OCI-LY3 (cell line): ENCODE results near the gene CUX1.

ENCODE experiments used
- H2AFZ ChIP-seq: fragments of 200-600, 300-600 bp; shearing (Covaris generic); 2 replicates; pipeline ENCODE4 v1.6.0; 2014; ENCODE audit warnings: antibody characterized with exemption, low read depth, low read length
- H3K27ac ChIP-seq: fragments of 200-600, 300-600 bp; sonication (generic); 2 replicates; pipeline ENCODE4 v1.5.1; 2014; ENCODE audit warnings: mild to moderate bottlenecking, low read length, moderate library complexity, mixed read lengths
- H3K27me3 ChIP-seq: fragments of 200-600, 300-600 bp; sonication (generic); 2 replicates; pipeline ENCODE4 v1.6.1; 2014; ENCODE audit warnings: low read depth, low read length, mixed read lengths
- H3K36me3 ChIP-seq: fragments of 200-600, 300-600 bp; sonication (generic); replicated peaks from 2 replicates; pipeline ENCODE3; 2014; ENCODE audit warnings: low read depth, low read length, mixed read lengths
- H3K4me1 ChIP-seq: fragments of 300-600, 200-600 bp; sonication (generic); 2 replicates; pipeline ENCODE4 v1.6.1; 2014; ENCODE audit warnings: low read length, mixed read lengths
- H3K4me2 ChIP-seq: fragments of 200-600, 300-600 bp; sonication (generic); 2 replicates; pipeline ENCODE4 v1.6.1; 2014; ENCODE audit warnings: low read length, mixed read lengths
- H3K4me3 ChIP-seq: fragments of 300-600, 200-600 bp; sonication (generic); 2 replicates; pipeline ENCODE4 v1.5.1; 2014; ENCODE audit warnings: antibody characterized with exemption, mild to moderate bottlenecking, low read length, moderate library complexity
- H3K79me2 ChIP-seq: fragments of 300-600, 200-600 bp; shearing (Covaris generic); 2 replicates; pipeline ENCODE4 v1.6.1; 2014; ENCODE audit warnings: mild to moderate bottlenecking, low read length, mixed read lengths
- H3K9ac ChIP-seq: fragments of 300-600, 200-600 bp; shearing (Covaris generic); 2 replicates; pipeline ENCODE4 v1.6.0; 2014; ENCODE audit warnings: mild to moderate bottlenecking, low read length, moderate library complexity
- H3K9me3 ChIP-seq: fragments of 200-600, 300-600 bp; shearing (Covaris generic); 2 replicates; pipeline ENCODE4 v1.6.1; 2014; ENCODE audit warnings: low read length, mixed read lengths; ENCODE audit not compliant: insufficient read depth
- H4K20me1 ChIP-seq: fragments of 200-600, 300-600 bp; sonication (generic); 2 replicates; pipeline ENCODE4 v1.6.1; 2016; ENCODE audit warnings: low read length, mixed read lengths; ENCODE audit not compliant: insufficient read depth
- EZH2phosphoT487 ChIP-seq: fragments of 200-600 bp; shearing (Covaris generic); IDR thresholded peaks from 2 replicates; pipeline ENCODE4 v1.6.1; 2018; ENCODE audit warnings: antibody characterized with exemption, mixed run types, low read depth
- TF ChIP-seq, protein P1 (sequence below): fragments of 200-600, 300-600 bp; sonication (generic); IDR thresholded peaks from 2 replicates; pipeline ENCODE4 v1.5.1; 2014; ENCODE audit warnings: antibody characterized with exemption, low read length, low read depth

Gene CUX1

DNA sequence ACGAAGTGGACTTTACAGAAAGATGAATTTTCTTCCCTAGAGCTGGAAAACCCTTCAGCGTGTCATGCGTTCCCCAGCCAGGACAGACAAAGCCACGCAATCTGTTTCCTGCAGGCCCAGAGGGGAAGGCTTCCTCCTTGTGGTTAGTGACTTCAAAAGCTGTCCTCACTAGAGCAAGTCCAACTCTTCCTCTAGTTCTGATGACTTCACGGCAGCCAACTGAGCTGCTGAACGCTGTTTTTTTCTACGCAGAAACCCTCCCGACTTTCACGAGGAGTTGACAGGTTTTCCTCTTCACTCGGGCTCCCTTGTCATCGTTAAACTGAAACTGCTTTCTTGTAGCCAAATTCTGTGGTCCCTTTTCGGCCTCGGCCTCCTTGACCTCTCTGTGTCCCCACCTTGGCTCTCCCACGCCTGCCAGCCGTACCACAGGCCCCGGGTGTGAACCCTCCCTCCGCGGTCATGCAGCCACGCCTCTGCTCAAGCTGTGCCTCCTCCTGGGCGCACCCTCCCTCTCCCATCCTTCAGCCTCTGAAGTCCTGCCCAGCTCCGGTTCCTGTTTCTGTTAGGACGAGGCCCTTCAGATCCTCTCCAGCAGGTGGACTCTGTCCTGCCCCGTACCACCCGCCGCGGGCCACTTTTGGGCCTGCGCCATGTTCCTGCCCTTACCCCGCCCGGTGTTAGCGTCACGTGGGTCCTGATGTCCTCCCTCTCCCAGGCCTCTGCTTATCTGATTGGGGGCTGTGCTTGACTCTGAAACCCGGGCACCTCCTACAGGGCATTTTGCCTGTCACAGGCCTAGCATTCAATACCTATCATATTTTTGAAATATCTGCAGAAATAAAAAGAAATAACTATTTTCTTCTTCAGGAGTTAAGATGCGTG lies 39.3 kb downstream of the CUX1 start:
- Histone ChIP-seq H2AFZ (no peak overlapping the region), H3K27ac (peak overlapping the region; percentile 90), H4K20me1 (peaks cover 72% of the 10 kb centered on the region), H3K79me2 (peaks cover 70% of the 10 kb centered on the region), H3K27me3 (peaks cover 5% of the 10 kb centered on the region; the same call in 1 of the 2 replicates), H3K4me2 (peak overlapping the region; percentile 82), H3K9ac (peak overlapping the region; percentile 52), H3K4me3 (peak overlapping the region; percentile 73), H3K36me3 (peaks cover 4% of the 10 kb centered on the region), H3K9me3 (peaks cover 2% of the 10 kb centered on the region; the same call in 1 of the 2 replicates), H3K4me1 (peaks cover 72% of the 10 kb centered on the region)
- TF ChIP-seq EZH2phosphoT487 = no peak
- TF ChIP-seq, protein P1, sequence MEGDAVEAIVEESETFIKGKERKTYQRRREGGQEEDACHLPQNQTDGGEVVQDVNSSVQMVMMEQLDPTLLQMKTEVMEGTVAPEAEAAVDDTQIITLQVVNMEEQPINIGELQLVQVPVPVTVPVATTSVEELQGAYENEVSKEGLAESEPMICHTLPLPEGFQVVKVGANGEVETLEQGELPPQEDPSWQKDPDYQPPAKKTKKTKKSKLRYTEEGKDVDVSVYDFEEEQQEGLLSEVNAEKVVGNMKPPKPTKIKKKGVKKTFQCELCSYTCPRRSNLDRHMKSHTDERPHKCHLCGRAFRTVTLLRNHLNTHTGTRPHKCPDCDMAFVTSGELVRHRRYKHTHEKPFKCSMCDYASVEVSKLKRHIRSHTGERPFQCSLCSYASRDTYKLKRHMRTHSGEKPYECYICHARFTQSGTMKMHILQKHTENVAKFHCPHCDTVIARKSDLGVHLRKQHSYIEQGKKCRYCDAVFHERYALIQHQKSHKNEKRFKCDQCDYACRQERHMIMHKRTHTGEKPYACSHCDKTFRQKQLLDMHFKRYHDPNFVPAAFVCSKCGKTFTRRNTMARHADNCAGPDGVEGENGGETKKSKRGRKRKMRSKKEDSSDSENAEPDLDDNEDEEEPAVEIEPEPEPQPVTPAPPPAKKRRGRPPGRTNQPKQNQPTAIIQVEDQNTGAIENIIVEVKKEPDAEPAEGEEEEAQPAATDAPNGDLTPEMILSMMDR = peak; percentile 38

DNA sequence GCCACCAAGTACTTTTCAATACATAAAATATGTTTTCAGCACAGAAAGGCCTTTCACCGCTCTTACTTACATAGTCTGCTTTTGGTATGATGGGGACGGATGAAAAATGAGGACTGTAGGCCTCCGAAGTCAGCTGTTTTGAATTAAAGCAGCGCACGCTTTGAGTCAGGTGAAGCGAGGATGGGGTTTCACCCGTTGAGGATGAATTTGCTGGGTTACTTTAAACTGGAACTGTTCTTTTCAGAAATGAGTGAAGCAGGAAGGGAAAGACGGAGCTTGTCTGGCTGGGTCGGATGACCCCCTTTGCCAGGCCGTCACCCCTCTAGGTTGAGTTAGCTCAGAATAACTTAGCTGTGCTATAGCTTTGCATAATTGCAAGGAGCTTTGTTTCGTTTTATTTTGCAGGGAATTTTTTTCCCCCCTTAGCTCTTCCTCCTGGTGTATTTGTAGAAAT lies 40.0 kb downstream of the CUX1 start:
- Histone ChIP-seq H3K4me1 (peaks cover 72% of the 10 kb centered on the region), H2AFZ (no peak overlapping the region), H3K9me3 (peaks cover 2% of the 10 kb centered on the region; the same call in 1 of the 2 replicates), H3K79me2 (peaks cover 68% of the 10 kb centered on the region), H3K4me3 (peak overlapping the region; percentile 73), H3K27ac (peak overlapping the region; percentile 90), H3K4me2 (peak overlapping the region; percentile 82), H3K9ac (peak overlapping the region; percentile 52), H3K36me3 (peaks cover 4% of the 10 kb centered on the region), H3K27me3 (peaks cover 5% of the 10 kb centered on the region; the same call in 1 of the 2 replicates), H4K20me1 (peaks cover 71% of the 10 kb centered on the region)
- TF ChIP-seq EZH2phosphoT487 = no peak
- TF ChIP-seq, protein P1 = no peak

DNA sequence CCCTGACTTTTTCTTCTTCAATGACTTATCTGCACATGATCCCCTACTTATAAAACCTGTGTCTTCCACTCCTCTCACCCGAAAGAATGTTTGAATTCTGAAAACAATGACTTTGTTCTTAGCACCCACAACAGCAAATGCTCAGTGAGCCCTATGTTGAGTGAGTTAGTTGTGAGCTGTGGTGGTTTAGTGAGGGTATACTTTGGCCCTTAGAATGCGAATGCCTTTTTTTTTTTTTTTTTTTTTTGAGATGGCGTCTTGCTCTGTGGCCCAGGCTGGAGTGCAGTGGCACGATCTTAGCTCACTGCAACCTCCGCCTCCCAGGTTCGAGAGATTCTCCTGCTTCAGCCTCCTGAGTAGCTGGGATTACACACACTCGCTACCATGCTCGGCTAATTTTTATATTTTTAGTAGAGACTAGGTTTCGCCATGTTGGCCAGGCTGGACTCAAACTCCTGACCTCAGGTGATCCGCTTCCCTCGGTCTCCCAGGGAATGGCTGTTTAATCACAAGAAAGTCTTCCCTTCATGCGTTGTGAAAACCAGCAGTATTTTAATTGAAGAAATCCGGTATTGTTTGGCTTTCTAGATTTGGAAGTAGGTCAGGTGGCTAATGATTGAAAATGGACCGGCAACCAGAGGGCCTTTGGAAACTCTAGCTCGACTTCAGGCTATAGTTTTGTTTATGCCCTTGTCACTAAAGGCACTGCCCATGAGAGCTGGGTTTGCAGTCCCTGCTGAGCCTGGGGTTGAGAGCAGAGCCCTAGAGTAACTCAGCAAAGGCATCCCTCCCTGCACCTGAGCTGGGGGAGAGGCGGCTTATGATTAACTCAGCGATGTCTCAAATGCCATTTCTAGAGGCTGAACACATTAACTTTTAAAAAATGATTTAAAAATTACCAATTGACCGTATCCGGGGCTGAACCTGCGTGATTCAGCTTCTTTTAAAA lies 41.3 kb downstream of the CUX1 start:
- Histone ChIP-seq H4K20me1 (peaks cover 69% of the 10 kb centered on the region), H3K4me1 (peaks cover 72% of the 10 kb centered on the region), H3K4me3 (peak overlapping the region; percentile 25), H3K9me3 (peaks cover 2% of the 10 kb centered on the region; the same call in 1 of the 2 replicates), H3K36me3 (peaks cover 6% of the 10 kb centered on the region), H2AFZ (no peak overlapping the region), H3K27ac (peak overlapping the region; percentile 90; the same call in 1 of the 2 replicates), H3K9ac (0 out of 2 replicates have a peak overlapping the region, but pooled peaks have one; percentile 8), H3K27me3 (peaks cover 5% of the 10 kb centered on the region; the same call in 1 of the 2 replicates), H3K4me2 (peak overlapping the region; percentile 82), H3K79me2 (peaks cover 70% of the 10 kb centered on the region)
- TF ChIP-seq, protein P1 = no peak
- TF ChIP-seq EZH2phosphoT487 = no peak
